Aorta (tissue), 5 donors: ENCODE measurements around the gene PTRHD1. TPM values are rescaled to one million over a fixed set of nuclear protein-coding genes. Genes with fewer than 3 reads are reported as not detected.

Experiments used
- ATAC-seq: fragments of 200-7000 bp; cut with Tn5 transposase; one replicate; pipeline ENCODE4 v1.9.1; 2022; ENCODE audit warnings: moderate library complexity; ENCODE audit not compliant: low FRiP score
- DNase-seq, 2 donors: peaks; one replicate each; pipeline ENCODE4 v3.0.0-alpha.2; 2020
- H3K27ac ChIP-seq, 2 donors: one replicate each; pipeline ENCODE4 v1.5.1; 2013; ENCODE audit warnings: low read length in 2 of 2, mild to moderate bottlenecking in 2 of 2, moderate library complexity in 2 of 2, control low read depth in 1 of 2, inconsistent platforms in 1 of 2, low read depth in 1 of 2
- H3K27me3 ChIP-seq, 2 donors: one replicate each; pipeline ENCODE4 v1.6.1; 2013; ENCODE audit warnings: control low read depth in 1 of 2, low read length in 1 of 2, mild to moderate bottlenecking in 1 of 2, moderate library complexity in 1 of 2; ENCODE audit not compliant: insufficient read depth in 2 of 2, control insufficient read depth in 1 of 2
- H3K36me3 ChIP-seq, 2 donors: one replicate each; pipeline ENCODE4 v1.6.1; 2013; ENCODE audit warnings: control low read depth in 1 of 2, low read length in 1 of 2, mild to moderate bottlenecking in 1 of 2; ENCODE audit not compliant: insufficient read depth in 2 of 2, control insufficient read depth in 1 of 2
- H3K4me1 ChIP-seq, 2 donors: one replicate each; pipeline ENCODE4 v1.6.1; 2013; ENCODE audit warnings: low read length in 2 of 2, control low read depth in 1 of 2, mild to moderate bottlenecking in 1 of 2, moderate library complexity in 1 of 2; ENCODE audit not compliant: insufficient read depth in 2 of 2, control insufficient read depth in 1 of 2
- H3K4me3 ChIP-seq, 2 donors: one replicate each; pipeline ENCODE4 v1.5.1; 2013; ENCODE audit warnings: low read length in 2 of 2, control low read depth in 1 of 2, mild to moderate bottlenecking in 1 of 2
- H3K9me3 ChIP-seq: one replicate; pipeline ENCODE4 v1.6.1; 2013; ENCODE audit warnings: mild to moderate bottlenecking, low read length; ENCODE audit not compliant: control insufficient read depth
- WGBS, 2 donors: extraction: QIAGEN DNeasy Blood & Tissue Kit; methylation state at CpG; one replicate each; pipeline ENCODE4 v1.1.7; 2013; 5-methylcytosine and 5-hydroxymethylcytosine counted together
- intact Hi-C, 2 donors: fragments of 100-400 bp; cut with DNase I; formaldehyde crosslinking; loops; one replicate each; pipeline versions ENCODE4 v1.14.2 to v1.15.0; 2022
- polyA plus RNA-seq, 2 donors: library from polyadenylated mRNA; stranded (reverse); fragments of 200-250 nt; gene quantifications; one replicate each; pipeline ENCODE4 v1.2.3, GENCODE V29; 2013
- total RNA-seq, 2 donors: library from RNA; stranded (reverse); fragmentation: NEBNext Ultra II Directional; extraction: Animal tissue kit (Norgen Biotek cat#: 25700); gene quantifications; one replicate each; pipeline ENCODE4 v1.2.1, GENCODE V29; 2021
- donor health status: healthy with polysubstance abuse.
- donor health status: Bipolar disorder and iron deficiency.
- donor health status: DM: no; HTN: no; CAD: no.
- donor health status: DM: no; HTN: no; CAD: no.
- donor health status: DM: yes; HTN: yes; CAD: no.

The PTRHD1 gene
- total and polyA plus RNA-seq, 4 donors: 8.5 to 19.2 (median 17.3) TPM

GRCh38 chr2:24824966-24825882 is 32.0 kb upstream of the PTRHD1 start:
- peaks cover 0 to 2% of the 10 kb centered on the region in 2 donors for H3K36me3 ChIP-seq
- intact Hi-C loops: no loop called here
- ATAC-seq: no peak
- H3K27me3 ChIP-seq: no peaks in the 10 kb centered on the region
- DNase-seq: peak in 1 of 2 donors; percentile 57
- no peak overlapping the region for H3K4me3 ChIP-seq
- WGBS, 2 donors: 88 to 91% methylated on average over 15 to 16 of the region's 16 CpGs
- H3K27ac ChIP-seq: no peak overlapping the region
- no peaks in the 10 kb centered on the region for H3K4me1 ChIP-seq
- no peaks in the 10 kb centered on the region for H3K9me3 ChIP-seq

GRCh38 chr2:24824071-24824588 is 30.9 kb upstream of the PTRHD1 start:
- Histone ChIP-seq H3K4me1 (no peaks in the 10 kb centered on the region), H3K36me3 (peaks cover 0 to 2% of the 10 kb centered on the region in 2 donors), H3K9me3 (no peaks in the 10 kb centered on the region), H3K27ac (no peak overlapping the region), H3K4me3 (no peak overlapping the region), H3K27me3 (no peaks in the 10 kb centered on the region)
- intact Hi-C loops: no loop called here
- DNase-seq (peak in 1 of 2 donors; percentile 59), ATAC-seq (no peak)
- 90 to 92% methylated on average over 14 of the region's 14 CpGs for WGBS, 2 donors

GRCh38 chr2:24822049-24822706 is 29.0 kb upstream of the PTRHD1 start:
- WGBS, 2 donors: 81 to 82% methylated on average over 7 of the region's 7 CpGs
- intact Hi-C loops: no loop called here
- Histone ChIP-seq H3K4me3 (no peak overlapping the region), H3K27me3 (no peaks in the 10 kb centered on the region), H3K36me3 (peaks cover 0 to 2% of the 10 kb centered on the region in 2 donors), H3K4me1 (no peaks in the 10 kb centered on the region), H3K9me3 (no peaks in the 10 kb centered on the region), H3K27ac (no peak overlapping the region)
- DNase-seq: peak in 1 of 2 donors; percentile 41
- no peak for ATAC-seq

- H3K36me3 ChIP-seq: peaks cover 0 to 2% of the 10 kb centered on the region in 2 donors
- H3K4me3 ChIP-seq: no peak overlapping the region
- intact Hi-C loops: no loop called here
- WGBS, 2 donors: 91 to 93% methylated on average over 15 of the region's 15 CpGs
- H3K27me3 ChIP-seq: no peaks in the 10 kb centered on the region
- H3K4me1 ChIP-seq: no peaks in the 10 kb centered on the region
- no peak overlapping the region for H3K27ac ChIP-seq
- H3K9me3 ChIP-seq: no peaks in the 10 kb centered on the region
- ATAC-seq: no peak
- DNase-seq: peak in 1 of 2 donors; percentile 68
Measured at GRCh38 chr2:24821433-24821891, 28.3 kb upstream of the PTRHD1 start.

GRCh38 chr2:24820598-24821432 is 27.6 kb upstream of the PTRHD1 start:
- Histone ChIP-seq H3K4me3 (no peak overlapping the region), H3K9me3 (no peaks in the 10 kb centered on the region), H3K4me1 (no peaks in the 10 kb centered on the region), H3K36me3 (peaks cover 0 to 4% of the 10 kb centered on the region in 2 donors), H3K27ac (no peak overlapping the region), H3K27me3 (no peaks in the 10 kb centered on the region)
- DNase-seq (peak in 1 of 2 donors; percentile 43), ATAC-seq (no peak)
- WGBS, 2 donors: 88% methylated on average over 17 of the region's 17 CpGs
- intact Hi-C loops: no loop called here

GRCh38 chr2:24820175-24820513 is 27.0 kb upstream of the PTRHD1 start:
- 87 to 92% methylated on average over 7 of the region's 7 CpGs for WGBS, 2 donors

GRCh38 chr2:24819442-24820174 is 26.4 kb upstream of the PTRHD1 start:
- H3K36me3 ChIP-seq: peaks cover 0 to 5% of the 10 kb centered on the region in 2 donors
- H3K4me1 ChIP-seq: no peaks in the 10 kb centered on the region
- H3K9me3 ChIP-seq: no peaks in the 10 kb centered on the region
- H3K4me3 ChIP-seq: no peak overlapping the region
- 85 to 89% methylated on average over 21 of the region's 21 CpGs for WGBS, 2 donors
- DNase-seq (peak in 1 of 2 donors; percentile 58), ATAC-seq (no peak)
- intact Hi-C loops: no loop called here
- no peaks in the 10 kb centered on the region for H3K27me3 ChIP-seq
- no peak overlapping the region for H3K27ac ChIP-seq

More at GRCh38 chr2:24820175-24820513, 27.0 kb upstream of the PTRHD1 start:
- Histone ChIP-seq H3K4me3 (no peak overlapping the region), H3K27me3 (no peaks in the 10 kb centered on the region), H3K4me1 (no peaks in the 10 kb centered on the region), H3K36me3 (peaks cover 0 to 5% of the 10 kb centered on the region in 2 donors), H3K9me3 (no peaks in the 10 kb centered on the region), H3K27ac (no peak overlapping the region)
- intact Hi-C loops: no loop called here
- no peak for ATAC-seq
- no peak for DNase-seq
